HepG2 (cell line): ENCODE measurements around the gene ATP23. TPM values are rescaled to one million over a fixed set of nuclear protein-coding genes. Genes with fewer than 3 reads are reported as not detected.

Experiments
- ATAC-seq: fragments of 200-7000 bp; cut with Tn5 transposase; 3 replicates; pipeline ENCODE4 v1.9.1; 2020; ENCODE audit warnings: mild to moderate bottlenecking, moderate library complexity
- BruUV-seq: library from RNA; stranded (reverse); fragments of 400-500 nt; replicated peaks from 2 replicates; lab custom pipeline; 2021; lab: Mats Ljungman, UMichigan
- CTCF ChIA-PET: fragments of 300-600 bp; formaldehyde crosslinking; extraction: SDS; loops from one replicate; lab custom pipeline; 2021; ENCODE audit warnings: low total read pairs, inconsistent platforms, low intra/inter-chr PET ratio; lab: Yijun Ruan, JAX
- POLR2A ChIA-PET: fragments of 350-600 bp; sonication (Branson Sonifier 250); formaldehyde crosslinking; loops from one replicate; lab custom pipeline; 2020; ENCODE audit warnings: antibody characterized with exemption, inconsistent platforms; lab: Yijun Ruan, JAX
- DNase-seq: peaks from one replicate; pipeline ENCODE4 v3.0.0-alpha.2; 2015; ENCODE audit warnings: low spot score
- FAIRE-seq: peaks from 3 replicates; lab custom pipeline; 2011; peaks lifted over from hg19 to GRCh38; lab: Jason Lieb, UNC
- H2AFZ ChIP-seq: one replicate; pipeline ENCODE4 v1.6.1; 2011; ENCODE audit warnings: low read length, inconsistent platforms
- H3K27ac ChIP-seq: fragments of 300-600 bp; 3 replicates; pipeline ENCODE4 v1.8.0; 2011; ENCODE audit warnings: mixed run types, mild to moderate bottlenecking, mixed read lengths, low read length, inconsistent platforms; ENCODE audit not compliant: insufficient read depth; ENCODE audit errors: extremely low read length
- H3K27me3 ChIP-seq, 2 experiments: fragments of 200-600 bp in 1 of 2; 2 replicates in 1 of 2; 3 replicates in 1 of 2; pipeline versions ENCODE4 v1.6.0 to v1.8.0; 2011; ENCODE audit warnings: low read length in 2 of 2, mild to moderate bottlenecking in 2 of 2, moderate library complexity in 2 of 2, inconsistent platforms in 1 of 2; ENCODE audit not compliant: insufficient read depth in 2 of 2, control insufficient read depth in 1 of 2
- H3K36me3 ChIP-seq, 2 experiments: fragments of 200-600 bp in 1 of 2; replicated peaks in 1 of 2; 2 replicates in 1 of 2; 3 replicates in 1 of 2; pipeline versions ENCODE4 v1.5.1 to v1.8.0; 2011; ENCODE audit warnings: low read length in 2 of 2, inconsistent platforms in 1 of 2; ENCODE audit not compliant: insufficient read depth in 2 of 2, control insufficient read depth in 1 of 2
- H3K4me1 ChIP-seq: 2 replicates; pipeline ENCODE4 v1.5.1; 2012; ENCODE audit warnings: low read length, inconsistent platforms; ENCODE audit not compliant: insufficient read depth
- H3K4me2 ChIP-seq: 2 replicates; pipeline ENCODE4 v1.6.0; 2011; ENCODE audit warnings: low read depth, low read length, inconsistent platforms
- H3K4me3 ChIP-seq, 3 experiments: fragments of 200-600 bp in 1 of 3; sonication (generic), shearing (Covaris generic) in 1 of 3; replicated peaks in 1 of 3; 2 replicates each; pipeline ENCODE4 v1.5.1; 2011 to 2016; ENCODE audit warnings: low read length in 3 of 3, inconsistent platforms in 2 of 3, low read depth in 2 of 3, mild to moderate bottlenecking in 2 of 3, control low read depth in 1 of 3, mixed read lengths in 1 of 3; ENCODE audit not compliant: insufficient read depth in 1 of 3
- H3K79me2 ChIP-seq: one replicate; pipeline ENCODE4 v1.6.1; 2011; ENCODE audit warnings: low read length, inconsistent platforms; ENCODE audit not compliant: insufficient read depth
- H3K9ac ChIP-seq: 2 replicates; pipeline ENCODE4 v1.6.0; 2011; ENCODE audit warnings: mild to moderate bottlenecking, low read depth, low read length, inconsistent platforms; ENCODE audit not compliant: insufficient read depth
- H3K9me3 ChIP-seq: 2 replicates; pipeline ENCODE4 v1.5.1; 2012; ENCODE audit warnings: mild to moderate bottlenecking, low read length
- H4K20me1 ChIP-seq: 2 replicates; pipeline ENCODE4 v1.6.0; 2011; ENCODE audit warnings: inconsistent platforms, mild to moderate bottlenecking, low read length, moderate library complexity; ENCODE audit not compliant: insufficient read depth
- CEBPG ChIP-seq: IDR thresholded peaks from 2 replicates; pipeline ENCODE4 v1.6.1; 2016
- HHEX ChIP-seq: IDR thresholded peaks from 2 replicates; pipeline ENCODE4 v1.6.1; 2016; ENCODE audit warnings: control low read depth
- NFYB ChIP-seq: sonication (generic); formaldehyde crosslinking; IDR thresholded peaks from 2 replicates; pipeline ENCODE4 v1.4.0; 2020; ENCODE audit warnings: missing genetic modification reagents
- POGZ ChIP-seq: sonication (generic); formaldehyde crosslinking; IDR thresholded peaks from 2 replicates; pipeline ENCODE4 v1.4.0; 2020; ENCODE audit warnings: mild to moderate bottlenecking, missing genetic modification reagents
- RFX5 ChIP-seq: IDR thresholded peaks from 2 replicates; pipeline ENCODE4 v1.6.1; 2011; ENCODE audit warnings: low read depth, low read length, improper control_type of control experiment
- SNAPC2 ChIP-seq: sonication (generic); formaldehyde crosslinking; IDR thresholded peaks from 2 replicates; pipeline ENCODE4 v1.8.1; 2022; ENCODE audit warnings: mild to moderate bottlenecking, missing genetic modification reagents
- SNRNP70 ChIP-seq: fragments of 200-400 bp; formaldehyde crosslinking; IDR thresholded peaks from 2 replicates; pipeline ENCODE4 v1.6.1; 2017; ENCODE audit warnings: mild to moderate bottlenecking, low read depth, low read length, moderate library complexity
- SOX6 ChIP-seq, 2 experiments: fragments of 450-650 bp in 1 of 2; sonication (generic) in 1 of 2; formaldehyde crosslinking in 1 of 2; IDR thresholded peaks; 2 replicates each; pipeline versions ENCODE4 v1.4.0 to v1.6.1; 2017 to 2020; ENCODE audit warnings: antibody characterized with exemption in 1 of 2, mild to moderate bottlenecking in 1 of 2, missing genetic modification reagents in 1 of 2
- ZNF207 ChIP-seq: fragments of 450-650 bp; IDR thresholded peaks from 2 replicates; pipeline ENCODE4 v1.6.1; 2016; ENCODE audit warnings: antibody characterized with exemption, borderline replicate concordance
- ZNF234 ChIP-seq: sonication (generic); formaldehyde crosslinking; conservative IDR thresholded peaks from 2 replicates; pipeline ENCODE4 v1.5.1; 2020; ENCODE audit warnings: mild to moderate bottlenecking, missing genetic modification reagents
- ZNF263 ChIP-seq: sonication (generic); formaldehyde crosslinking; IDR thresholded peaks from 2 replicates; pipeline ENCODE4 v1.4.0; 2020; ENCODE audit warnings: missing genetic modification reagents
- ZNF33A ChIP-seq: sonication (generic); formaldehyde crosslinking; IDR thresholded peaks from 2 replicates; pipeline ENCODE4 v1.5.1; 2020; ENCODE audit warnings: missing genetic modification reagents, mild to moderate bottlenecking, moderate library complexity, borderline replicate concordance
- ZNF543 ChIP-seq: sonication (generic); formaldehyde crosslinking; IDR thresholded peaks from 2 replicates; pipeline ENCODE4 v1.4.0; 2020; ENCODE audit warnings: mild to moderate bottlenecking, missing genetic modification reagents
- ZNF558 ChIP-seq: sonication (generic); formaldehyde crosslinking; IDR thresholded peaks from 2 replicates; pipeline ENCODE4 v1.9.0; 2022; ENCODE audit warnings: mild to moderate bottlenecking, missing genetic modification reagents, borderline replicate concordance
- ZNF569 ChIP-seq: sonication (generic); formaldehyde crosslinking; IDR thresholded peaks from 2 replicates; pipeline ENCODE4 v1.5.0; 2020; ENCODE audit warnings: mild to moderate bottlenecking, missing genetic modification reagents, moderate library complexity, borderline replicate concordance
- WGBS: methylation state at CpG from one replicate; pipeline ENCODE4 v1.1.6; 2017; ENCODE audit warnings: low lambda C conversion rate; 5-methylcytosine and 5-hydroxymethylcytosine counted together
- in situ Hi-C: cut with HindIII; loops from 2 replicates; pipeline ENCODE4 v1.10.0; 2017; ENCODE audit warnings: low pct_unique_long_range_greater_than_20kb; ENCODE audit not compliant: extremely low pct_ligation_motif_present
- intact Hi-C: fragments of 100-400 bp; cut with micrococcal nuclease; formaldehyde crosslinking; loops from one replicate; pipeline ENCODE4 v1.10.0; 2022; ENCODE audit not compliant: unreplicated experiment
- polyA plus RNA-seq, 8 experiments: library from polyadenylated mRNA; depleted of rRNA in 3 of 8; stranded (reverse) in 7 of 8; unstranded in 1 of 8; fragments of >200 nt; fragmentation: Illumina TruSeq in 4 of 8; extraction: Trizol in 4 of 8; gene quantifications; 2 replicates each; pipeline versions ENCODE4 v1.2.1 to v1.2.3, GENCODE V29; 2011 to 2016; ENCODE audit warnings: low read depth in 4 of 8, missing spikeins in 1 of 8, mixed read lengths in 1 of 8; ENCODE audit not compliant: insufficient read depth in 1 of 8
- total RNA-seq, 5 experiments: library from RNA; depleted of rRNA; stranded (reverse); fragments of >200 nt; fragmentation: Illumina TruSeq; extraction: Trizol; gene quantifications; 2 replicates each; pipeline ENCODE4 v1.2.3, GENCODE V29; 2016; ENCODE audit warnings: low read depth in 1 of 5
- TF ChIP-seq, protein P1 (sequence below): sonication (generic); formaldehyde crosslinking; IDR thresholded peaks from 2 replicates; pipeline ENCODE4 v1.4.0; 2020; ENCODE audit warnings: missing genetic modification reagents
- TF ChIP-seq, protein P2 (sequence below): sonication (generic); formaldehyde crosslinking; IDR thresholded peaks from 2 replicates; pipeline ENCODE4 v1.4.0; 2020; ENCODE audit warnings: missing genetic modification reagents, mild to moderate bottlenecking, borderline replicate concordance
- TF ChIP-seq, protein P3 (sequence below), 2 experiments: fragments of 450-650 bp in 1 of 2; sonication (generic) in 1 of 2; formaldehyde crosslinking; IDR thresholded peaks; 2 replicates each; pipeline versions ENCODE4 v1.5.0 to v1.8.0; 2020 to 2022; ENCODE audit warnings: mild to moderate bottlenecking in 1 of 2, missing genetic modification reagents in 1 of 2

The ATP23 gene
- total and polyA plus RNA-seq, 2 of the 13 experiments (the other 11 are each of a cell fraction or from before 2014, with no cell fraction given) = 12.1 to 14.7 TPM

DNA sequence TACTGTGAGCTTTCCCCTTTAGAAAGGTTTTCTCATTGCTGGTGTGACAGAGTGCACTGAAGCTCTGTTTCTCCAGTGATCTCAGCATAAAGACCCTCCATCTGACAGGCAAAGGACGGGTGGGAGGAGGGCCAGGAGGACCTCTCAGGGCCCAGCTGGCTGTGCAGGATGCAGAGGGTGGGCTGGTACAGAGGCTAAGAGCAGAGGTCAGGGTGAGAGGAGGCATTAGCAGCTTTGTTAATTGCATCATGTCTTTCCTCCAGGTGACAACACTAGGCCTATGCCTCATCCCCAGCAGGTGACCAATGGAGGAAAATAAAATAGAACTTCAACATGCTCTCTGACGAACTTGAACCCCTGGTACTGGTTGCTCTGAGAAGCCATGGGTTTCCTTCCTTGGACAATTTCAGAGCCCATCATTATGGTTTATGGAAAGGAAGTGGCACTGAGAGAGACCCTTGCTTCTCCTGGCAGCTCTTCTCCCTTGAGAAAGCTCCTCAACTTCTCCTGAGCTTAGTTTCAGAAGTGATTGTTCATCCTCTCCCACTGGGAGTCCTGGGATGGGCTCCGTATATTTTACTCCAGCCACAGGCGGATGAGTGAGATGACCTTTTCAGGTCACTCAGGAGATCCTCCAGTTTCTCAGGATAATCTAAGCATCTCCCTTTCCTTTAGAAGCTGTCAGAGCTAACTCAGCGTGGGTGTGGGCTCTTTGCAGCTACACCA lies 45.8 kb upstream of the ATP23 start:
- ATAC-seq (no peak), DNase-seq (no peak), FAIRE-seq (no peak)
- Histone ChIP-seq H4K20me1 (no peaks in the 10 kb centered on the region), H3K4me3 (no peak overlapping the region), H3K27ac (no peak overlapping the region), H3K9me3 (no peaks in the 10 kb centered on the region), H3K79me2 (no peaks in the 10 kb centered on the region), H2AFZ (no peak overlapping the region), H3K9ac (no peak overlapping the region), H3K4me1 (peaks cover 42% of the 10 kb centered on the region), H3K27me3 (peaks cover 2 to 57% of the 10 kb centered on the region in 2 experiments; a peak in 4 of 5 replicates), H3K36me3 (no peaks in the 10 kb centered on the region), H3K4me2 (peak overlapping the region; percentile 81)
- WGBS = 23% methylated on average over 4 of the region's 5 CpGs
- in situ Hi-C loops (loop anchor here (5.0 kb wide), 1 partner anchor 53 kb away; no protein-coding TSS in a partner anchor), intact Hi-C loops (no loop called here)
- ChIA-PET CTCF (interaction anchor here (1.9 kb wide), 1 partner anchor 10 kb away, joined by 6 read pairs; no protein-coding TSS in a partner anchor), POLR2A (interaction anchor here (0.9 to 6.1 kb wide), 6 partner anchors 30 to 123 kb away, joined by 3 to 110 read pairs (median 5); partner anchors contain the start of genes CTDSP2, EEF1AKMT3 and METTL1)
- BruUV-seq = no TSS peak
- TF ChIP-seq ZNF558 (CRISPR knock-in tag) (no peak), RFX5 (no peak), HHEX (CRISPR knock-in tag) (no peak), NFYB (no peak), POGZ (CRISPR knock-in tag) (no peak), CEBPG (peak; percentile 28; the same call in 1 of the 2 replicates), ZNF207 (no peak), ZNF234 (CRISPR knock-in tag) (no peak), ZNF263 (peak; percentile 73), ZNF543 (CRISPR knock-in tag) (no peak), SNAPC2 (CRISPR knock-in tag) (no peak), SOX6 (IDR thresholded peaks at IDR 0.05) (no peak), SOX6 (CRISPR knock-in tag; IDR thresholded peaks at IDR 0.05) (0 out of 2 replicates have a peak, but pooled peaks have one; percentile 9), ZNF569 (CRISPR knock-in tag) (no peak), ZNF33A (CRISPR knock-in tag) (no peak), SNRNP70 (no peak)
- TF ChIP-seq, protein P1, sequence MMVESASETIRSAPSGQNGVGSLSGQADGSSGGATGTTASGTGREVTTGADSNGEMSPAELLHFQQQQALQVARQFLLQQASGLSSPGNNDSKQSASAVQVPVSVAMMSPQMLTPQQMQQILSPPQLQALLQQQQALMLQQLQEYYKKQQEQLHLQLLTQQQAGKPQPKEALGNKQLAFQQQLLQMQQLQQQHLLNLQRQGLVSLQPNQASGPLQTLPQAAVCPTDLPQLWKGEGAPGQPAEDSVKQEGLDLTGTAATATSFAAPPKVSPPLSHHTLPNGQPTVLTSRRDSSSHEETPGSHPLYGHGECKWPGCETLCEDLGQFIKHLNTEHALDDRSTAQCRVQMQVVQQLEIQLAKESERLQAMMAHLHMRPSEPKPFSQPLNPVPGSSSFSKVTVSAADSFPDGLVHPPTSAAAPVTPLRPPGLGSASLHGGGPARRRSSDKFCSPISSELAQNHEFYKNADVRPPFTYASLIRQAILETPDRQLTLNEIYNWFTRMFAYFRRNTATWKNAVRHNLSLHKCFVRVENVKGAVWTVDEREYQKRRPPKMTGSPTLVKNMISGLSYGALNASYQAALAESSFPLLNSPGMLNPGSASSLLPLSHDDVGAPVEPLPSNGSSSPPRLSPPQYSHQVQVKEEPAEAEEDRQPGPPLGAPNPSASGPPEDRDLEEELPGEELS (CRISPR knock-in tag) = no peak
- TF ChIP-seq, protein P2, sequence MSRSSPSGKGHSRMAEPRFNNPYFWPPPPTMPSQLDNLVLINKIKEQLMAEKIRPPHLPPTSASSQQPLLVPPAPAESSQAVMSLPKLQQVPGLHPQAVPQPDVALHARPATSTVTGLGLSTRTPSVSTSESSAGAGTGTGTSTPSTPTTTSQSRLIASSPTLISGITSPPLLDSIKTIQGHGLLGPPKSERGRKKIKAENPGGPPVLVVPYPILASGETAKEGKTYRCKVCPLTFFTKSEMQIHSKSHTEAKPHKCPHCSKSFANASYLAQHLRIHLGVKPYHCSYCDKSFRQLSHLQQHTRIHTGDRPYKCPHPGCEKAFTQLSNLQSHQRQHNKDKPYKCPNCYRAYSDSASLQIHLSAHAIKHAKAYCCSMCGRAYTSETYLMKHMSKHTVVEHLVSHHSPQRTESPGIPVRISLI (CRISPR knock-in tag) = no peak
- TF ChIP-seq, protein P3, sequence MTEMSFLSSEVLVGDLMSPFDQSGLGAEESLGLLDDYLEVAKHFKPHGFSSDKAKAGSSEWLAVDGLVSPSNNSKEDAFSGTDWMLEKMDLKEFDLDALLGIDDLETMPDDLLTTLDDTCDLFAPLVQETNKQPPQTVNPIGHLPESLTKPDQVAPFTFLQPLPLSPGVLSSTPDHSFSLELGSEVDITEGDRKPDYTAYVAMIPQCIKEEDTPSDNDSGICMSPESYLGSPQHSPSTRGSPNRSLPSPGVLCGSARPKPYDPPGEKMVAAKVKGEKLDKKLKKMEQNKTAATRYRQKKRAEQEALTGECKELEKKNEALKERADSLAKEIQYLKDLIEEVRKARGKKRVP (CRISPR knock-in tag; IDR thresholded peaks at IDR 0.05) = peak in 1 of 2 experiments; percentile 76; a peak in 2 of 4 replicates
